Heart left ventricle (tissue), 13 donors: ENCODE data around the gene CCDC32.

Experiments used
- POLR2A ChIP-seq, 2 donors: fragments of 450-650 bp; IDR thresholded peaks; one replicate each; pipeline ENCODE4 v1.6.1; 2017; ENCODE audit warnings: antibody characterized with exemption in 2 of 2, mild to moderate bottlenecking in 2 of 2, moderate library complexity in 2 of 2
- TF ChIP-seq, protein P1 (sequence below), 12 donors: fragments of 200-600 bp; sonication (generic) in 4 of 12; IDR thresholded peaks; one replicate each; pipeline versions ENCODE4 v1.5.0 to v1.8.0; 2018 to 2022; ENCODE audit warnings: antibody characterized with exemption in 12 of 12, mild to moderate bottlenecking in 5 of 12
- donor health status: ischemic (EF 13 %, LVEDD 7.1; RV severe dilation, severe dysfunction).
- donor health status: DM: no; HTN: yes; CAD: no.
- donor health status: DM: no; HTN: no; CAD: no.
- donor health status: ischemic (EF 25% LVEDD 6.9; RV normal size, moderate dysfunction).
- donor health status: ischemic (EF 25% LVEDD 5.7; RV mildly dilated, moderate dysfunction).
- donor health status: ischemic (EF 35%, LVEDD 5.7; RV mildly dilated, moderate dysfunction).
- donor health status: nonischemic (EF 11% LVEDD 7.7; RV severe dilation, severe dysfunction).
- donor health status: DM: yes; HTN: yes; CAD: no.
- donor health status: PGD.
- donor health status: ischemic (EF 29% LVEDD 5.4; RV normal size, mild dysfunction).
- donor health status: nonischemic (EF 23%, LVEDD 6.1; RV moderate dilation, normal function).

DNA sequence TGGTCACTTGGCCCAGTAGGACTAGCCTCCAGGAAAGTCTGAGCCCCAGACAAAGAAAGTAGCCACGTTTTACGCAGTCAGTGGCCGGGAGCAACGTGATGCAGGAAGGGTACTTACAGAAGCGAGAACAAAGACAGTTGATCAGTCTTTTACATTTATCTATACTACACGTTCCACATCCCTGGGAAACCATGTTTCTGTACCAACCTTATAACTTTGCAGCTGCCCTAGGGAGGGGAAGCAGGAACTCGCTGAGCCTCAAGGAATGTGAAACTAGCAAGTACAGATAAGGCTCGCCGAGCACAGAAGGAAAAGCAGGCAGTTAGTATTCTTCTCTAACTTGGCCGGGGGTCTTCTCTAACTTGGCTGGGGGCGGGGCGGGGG is 25.8 kb upstream of the CCDC32 start:
- TF ChIP-seq, protein P1, sequence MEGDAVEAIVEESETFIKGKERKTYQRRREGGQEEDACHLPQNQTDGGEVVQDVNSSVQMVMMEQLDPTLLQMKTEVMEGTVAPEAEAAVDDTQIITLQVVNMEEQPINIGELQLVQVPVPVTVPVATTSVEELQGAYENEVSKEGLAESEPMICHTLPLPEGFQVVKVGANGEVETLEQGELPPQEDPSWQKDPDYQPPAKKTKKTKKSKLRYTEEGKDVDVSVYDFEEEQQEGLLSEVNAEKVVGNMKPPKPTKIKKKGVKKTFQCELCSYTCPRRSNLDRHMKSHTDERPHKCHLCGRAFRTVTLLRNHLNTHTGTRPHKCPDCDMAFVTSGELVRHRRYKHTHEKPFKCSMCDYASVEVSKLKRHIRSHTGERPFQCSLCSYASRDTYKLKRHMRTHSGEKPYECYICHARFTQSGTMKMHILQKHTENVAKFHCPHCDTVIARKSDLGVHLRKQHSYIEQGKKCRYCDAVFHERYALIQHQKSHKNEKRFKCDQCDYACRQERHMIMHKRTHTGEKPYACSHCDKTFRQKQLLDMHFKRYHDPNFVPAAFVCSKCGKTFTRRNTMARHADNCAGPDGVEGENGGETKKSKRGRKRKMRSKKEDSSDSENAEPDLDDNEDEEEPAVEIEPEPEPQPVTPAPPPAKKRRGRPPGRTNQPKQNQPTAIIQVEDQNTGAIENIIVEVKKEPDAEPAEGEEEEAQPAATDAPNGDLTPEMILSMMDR (IDR thresholded peaks at IDR 0.05): no peak
- no peak for TF ChIP-seq POLR2A (IDR thresholded peaks at IDR 0.05)
